ENCODE data around the gene EFNB2. TPM values are rescaled to one million over a fixed set of nuclear protein-coding genes. Genes with fewer than 3 reads are reported as not detected.

EFNB2 gene
- total and polyA plus RNA-seq, 2 of the 8 experiments (the other 6 are each of a cell fraction or from before 2014, with no cell fraction given), result 8.2 to 12.0 TPM

GRCh38 chr13:106450991-106451390 is 84.5 kb downstream of the EFNB2 start (continued):
- no peak for TF ChIP-seq FOSL1 (IDR thresholded peaks at IDR 0.05; ENCODE audit: insufficient read depth, low read depth, low read length)

Data from H1 (cell line).